ENCODE data around the gene ERBIN. TPM values are rescaled to one million over a fixed set of nuclear protein-coding genes. Genes with fewer than 3 reads are reported as not detected.
"Not testable (repeated sequence)": the region's sequence is repeated elsewhere in the genome, so short reads cannot be mapped to it uniquely, and the experiment has no call there.

The ERBIN gene
- total RNA-seq (2014; rRNA removed; shearing (Covaris generic)): 118 and 122 TPM in 2 replicates

GRCh38 chr5:65926276-65926783 lies at the start of gene ERBIN:
TSS of gene ERBIN (plus strand) at chr5:65926575. CDS start at chr5:65992719, 66,144 bp downstream.
- H3K27me3 ChIP-seq (replicated peaks): no peaks in the 10 kb centered on the region
- peaks cover 38% of the 10 kb centered on the region for H3K36me3 ChIP-seq
- DNase-seq (ENCODE audit: low read depth in 1 of 2, low spot score in 2 of 2): peak; percentile 75 to 84
- no peaks in the 10 kb centered on the region for H3K9me3 ChIP-seq (replicated peaks)
- H3K27ac ChIP-seq: peak within 1 kb of the TSS; percentile 98
- H3K4me3 ChIP-seq: peak within 1 kb of the TSS; percentile 99
- peaks cover 36% of the 10 kb centered on the region for H3K4me1 ChIP-seq (replicated peaks)

- Histone ChIP-seq H3K36me3 (no peaks in the 10 kb centered on the region), H3K9me3 (replicated peaks) (peaks cover 11% of the 10 kb centered on the region), H3K4me1 (replicated peaks) (peaks cover 20% of the 10 kb centered on the region), H3K27me3 (replicated peaks) (no peaks in the 10 kb centered on the region), H3K4me3 (no peak overlapping the region), H3K27ac (no peak overlapping the region)
- no peak for DNase-seq (ENCODE audit: low read depth in 1 of 2, low spot score in 2 of 2)
Observed at GRCh38 chr5:65876970-65877369, 49.4 kb upstream of the ERBIN start.

- H3K9me3 ChIP-seq (replicated peaks): peaks cover 11% of the 10 kb centered on the region; the same call in 1 of the 2 replicates
- peak; percentile 54 to 64 for DNase-seq (ENCODE audit: low read depth in 1 of 2, low spot score in 2 of 2)
- H3K4me3 ChIP-seq; H3K27me3 ChIP-seq (replicated peaks); H3K36me3 ChIP-seq; H3K4me1 ChIP-seq (replicated peaks): not testable (repeated sequence)
- peak overlapping the region; percentile 27 for H3K27ac ChIP-seq
Observed at GRCh38 chr5:65879668-65880256, 46.6 kb upstream of the ERBIN start.

- no peak overlapping the region for H3K27ac ChIP-seq
- no peaks in the 10 kb centered on the region for H3K27me3 ChIP-seq (replicated peaks)
- peaks cover 11% of the 10 kb centered on the region; the same call in 1 of the 2 replicates for H3K9me3 ChIP-seq (replicated peaks)
- H3K4me1 ChIP-seq (replicated peaks): peaks cover 13% of the 10 kb centered on the region
- no peak overlapping the region for H3K4me3 ChIP-seq
- no peaks in the 10 kb centered on the region for H3K36me3 ChIP-seq
- no peak for DNase-seq (ENCODE audit: low read depth in 1 of 2, low spot score in 2 of 2)
Observed at GRCh38 chr5:65880496-65881072, 45.8 kb upstream of the ERBIN start.

GRCh38 chr5:65882278-65882677 lies 44.1 kb upstream of the ERBIN start:
- Histone ChIP-seq H3K9me3 (replicated peaks) (peaks cover 11% of the 10 kb centered on the region; the same call in 1 of the 2 replicates), H3K36me3 (no peaks in the 10 kb centered on the region), H3K27ac (no peak overlapping the region), H3K27me3 (replicated peaks) (no peaks in the 10 kb centered on the region), H3K4me3 (no peak overlapping the region), H3K4me1 (replicated peaks) (peaks cover 27% of the 10 kb centered on the region)
- DNase-seq (ENCODE audit: low read depth in 1 of 2, low spot score in 2 of 2): no peak

GRCh38 chr5:65883461-65883860 lies 42.9 kb upstream of the ERBIN start:
- Histone ChIP-seq H3K27ac (no peak overlapping the region), H3K9me3 (replicated peaks) (no peaks in the 10 kb centered on the region), H3K4me3 (no peak overlapping the region), H3K27me3 (replicated peaks) (no peaks in the 10 kb centered on the region), H3K36me3 (no peaks in the 10 kb centered on the region), H3K4me1 (replicated peaks) (peaks cover 27% of the 10 kb centered on the region)
- no peak for DNase-seq (ENCODE audit: low read depth in 1 of 2, low spot score in 2 of 2)

GRCh38 chr5:65886387-65886786 lies 40.0 kb upstream of the ERBIN start:
- no peaks in the 10 kb centered on the region for H3K9me3 ChIP-seq (replicated peaks)
- no peaks in the 10 kb centered on the region for H3K36me3 ChIP-seq
- H3K4me3 ChIP-seq: no peak overlapping the region
- no peaks in the 10 kb centered on the region for H3K27me3 ChIP-seq (replicated peaks)
- DNase-seq (ENCODE audit: low read depth in 1 of 2, low spot score in 2 of 2): no peak
- peaks cover 17% of the 10 kb centered on the region for H3K4me1 ChIP-seq (replicated peaks)
- H3K27ac ChIP-seq: peak overlapping the region; percentile 14

- H3K36me3 ChIP-seq; DNase-seq (ENCODE audit: low read depth in 1 of 2, low spot score in 2 of 2); H3K4me3 ChIP-seq; H3K4me1 ChIP-seq (replicated peaks); H3K9me3 ChIP-seq (replicated peaks); H3K27ac ChIP-seq; H3K27me3 ChIP-seq (replicated peaks): not testable (repeated sequence)
Observed at GRCh38 chr5:65892024-65892423, 34.4 kb upstream of the ERBIN start.

- Histone ChIP-seq H3K4me3 (no peak overlapping the region), H3K27ac (no peak overlapping the region), H3K36me3 (no peaks in the 10 kb centered on the region), H3K27me3 (replicated peaks) (no peaks in the 10 kb centered on the region), H3K4me1 (replicated peaks) (peaks cover 4% of the 10 kb centered on the region), H3K9me3 (replicated peaks) (no peaks in the 10 kb centered on the region)
- DNase-seq (ENCODE audit: low read depth in 1 of 2, low spot score in 2 of 2): no peak
Observed at GRCh38 chr5:65892801-65893200, 33.6 kb upstream of the ERBIN start.

- no peaks in the 10 kb centered on the region for H3K27me3 ChIP-seq (replicated peaks)
- H3K9me3 ChIP-seq (replicated peaks): no peaks in the 10 kb centered on the region
- peaks cover 4% of the 10 kb centered on the region for H3K4me1 ChIP-seq (replicated peaks)
- DNase-seq (ENCODE audit: low read depth in 1 of 2, low spot score in 2 of 2): peak in 1 of 2 experiments; percentile 22
- no peaks in the 10 kb centered on the region for H3K36me3 ChIP-seq
- H3K4me3 ChIP-seq: no peak overlapping the region
- no peak overlapping the region for H3K27ac ChIP-seq
Observed at GRCh38 chr5:65893749-65894430, 32.5 kb upstream of the ERBIN start.

GRCh38 chr5:65895891-65896290 lies 30.5 kb upstream of the ERBIN start:
- H3K36me3 ChIP-seq: no peaks in the 10 kb centered on the region

GRCh38 chr5:65900746-65901145 lies 25.6 kb upstream of the ERBIN start:
- Histone ChIP-seq H3K27me3 (replicated peaks) (no peaks in the 10 kb centered on the region), H3K4me3 (no peak overlapping the region), H3K27ac (no peak overlapping the region), H3K9me3 (replicated peaks) (no peaks in the 10 kb centered on the region), H3K4me1 (replicated peaks) (no peaks in the 10 kb centered on the region), H3K36me3 (no peaks in the 10 kb centered on the region)
- DNase-seq (ENCODE audit: low read depth in 1 of 2, low spot score in 2 of 2): no peak

More at GRCh38 chr5:65895891-65896290, 30.5 kb upstream of the ERBIN start:
- Histone ChIP-seq H3K27me3 (replicated peaks) (no peaks in the 10 kb centered on the region), H3K4me1 (replicated peaks) (peaks cover 4% of the 10 kb centered on the region), H3K9me3 (replicated peaks) (no peaks in the 10 kb centered on the region), H3K27ac (no peak overlapping the region), H3K4me3 (no peak overlapping the region)
- no peak for DNase-seq (ENCODE audit: low read depth in 1 of 2, low spot score in 2 of 2)

- DNase-seq (ENCODE audit: low read depth in 1 of 2, low spot score in 2 of 2): no peak
- no peaks in the 10 kb centered on the region for H3K27me3 ChIP-seq (replicated peaks)
- no peak overlapping the region for H3K27ac ChIP-seq
- H3K4me3 ChIP-seq: no peak overlapping the region
- H3K9me3 ChIP-seq (replicated peaks): no peaks in the 10 kb centered on the region
- no peaks in the 10 kb centered on the region for H3K4me1 ChIP-seq (replicated peaks)
- H3K36me3 ChIP-seq: no peaks in the 10 kb centered on the region
Observed at GRCh38 chr5:65902104-65902503, 24.3 kb upstream of the ERBIN start.

- no peaks in the 10 kb centered on the region for H3K4me1 ChIP-seq (replicated peaks)
- H3K27ac ChIP-seq: no peak overlapping the region
- no peaks in the 10 kb centered on the region for H3K9me3 ChIP-seq (replicated peaks)
- DNase-seq (ENCODE audit: low read depth in 1 of 2, low spot score in 2 of 2): no peak
- no peaks in the 10 kb centered on the region for H3K27me3 ChIP-seq (replicated peaks)
- no peak overlapping the region for H3K4me3 ChIP-seq
- H3K36me3 ChIP-seq: no peaks in the 10 kb centered on the region
Observed at GRCh38 chr5:65903581-65903980, 22.8 kb upstream of the ERBIN start.

Measured in SJSA1 (cell line).